HG03457 (cell line): Measurements from ENCODE around the gene SMARCC1.
"Not testable (repeated sequence)": the region's sequence is repeated elsewhere in the genome, so short reads cannot be mapped to it uniquely, and the experiment has no call there.

ENCODE experiments used
- ATAC-seq: cut with Tn5 transposase; IDR thresholded peaks from one replicate; pipeline ENCODE4 v1.9.1; 2021; ENCODE audit warnings: moderate number of reproducible peaks; ENCODE audit not compliant: unreplicated experiment

SMARCC1 gene

GRCh38 chr3:47772047-47772446 is 9.6 kb downstream of the SMARCC1 start:
- ATAC-seq: no peak

GRCh38 chr3:47766186-47766585 is 15.5 kb downstream of the SMARCC1 start:
- no peak for ATAC-seq

GRCh38 chr3:47762233-47762632 is 19.5 kb downstream of the SMARCC1 start:
- no peak for ATAC-seq

GRCh38 chr3:47761046-47761445 is 20.6 kb downstream of the SMARCC1 start:
- ATAC-seq: no peak

- not testable (repeated sequence) for ATAC-seq
Measured at GRCh38 chr3:47760207-47760606, 21.5 kb downstream of the SMARCC1 start.

- ATAC-seq: no peak
Measured at GRCh38 chr3:47758261-47759025, 23.2 kb downstream of the SMARCC1 start.

GRCh38 chr3:47752716-47753115 is 29.0 kb downstream of the SMARCC1 start:
- ATAC-seq: no peak

GRCh38 chr3:47750811-47751354 is 30.8 kb downstream of the SMARCC1 start:
- ATAC-seq: not testable (repeated sequence)

GRCh38 chr3:47747558-47747957 is 34.1 kb downstream of the SMARCC1 start:
- ATAC-seq: no peak

- no peak for ATAC-seq
Measured at GRCh38 chr3:47746264-47746663, 35.4 kb downstream of the SMARCC1 start.

GRCh38 chr3:47743855-47744254 is 37.8 kb downstream of the SMARCC1 start:
- no peak for ATAC-seq

GRCh38 chr3:47743352-47743751 is 38.3 kb downstream of the SMARCC1 start:
- ATAC-seq: not testable (repeated sequence)

GRCh38 chr3:47741925-47742324 is 39.8 kb downstream of the SMARCC1 start:
- no peak for ATAC-seq

- ATAC-seq: no peak
Measured at GRCh38 chr3:47732143-47732542, 49.5 kb downstream of the SMARCC1 start.

GRCh38 chr3:47731061-47731460 is 50.6 kb downstream of the SMARCC1 start:
- no peak for ATAC-seq

- no peak for ATAC-seq
Measured at GRCh38 chr3:47722859-47723258, 58.8 kb downstream of the SMARCC1 start.

GRCh38 chr3:47717448-47717847 is 64.2 kb downstream of the SMARCC1 start:
- not testable (repeated sequence) for ATAC-seq

GRCh38 chr3:47716656-47717055 is 65.0 kb downstream of the SMARCC1 start:
- no peak for ATAC-seq

- no peak for ATAC-seq
Measured at GRCh38 chr3:47715928-47716327, 65.8 kb downstream of the SMARCC1 start.

GRCh38 chr3:47714606-47715005 is 67.1 kb downstream of the SMARCC1 start:
- no peak for ATAC-seq

GRCh38 chr3:47713655-47714054 is 68.0 kb downstream of the SMARCC1 start:
- ATAC-seq: no peak

- ATAC-seq: no peak
Measured at GRCh38 chr3:47712398-47712797, 69.3 kb downstream of the SMARCC1 start.

- ATAC-seq: no peak
Measured at GRCh38 chr3:47711596-47711995, 70.1 kb downstream of the SMARCC1 start.
